Uterus (tissue), 2 donors: Measurements from ENCODE around the gene RAB14.

Experiments
- CTCF ChIP-seq, 4 experiments: fragments of 200-600 bp in 2 of 4; fragments of 450-650 bp in 2 of 4; sonication (generic) in 2 of 4; IDR thresholded peaks; one replicate each; pipeline ENCODE4 v1.5.1; 2016 to 2019; ENCODE audit warnings: antibody characterized with exemption in 4 of 4, mild to moderate bottlenecking in 2 of 4, moderate library complexity in 1 of 4
- POLR2A ChIP-seq, 2 donors: fragments of 450-650 bp; IDR thresholded peaks; one replicate each; pipeline ENCODE4 v1.6.1; 2016; ENCODE audit warnings: antibody characterized with exemption in 2 of 2, mild to moderate bottlenecking in 1 of 2, moderate library complexity in 1 of 2

DNA sequence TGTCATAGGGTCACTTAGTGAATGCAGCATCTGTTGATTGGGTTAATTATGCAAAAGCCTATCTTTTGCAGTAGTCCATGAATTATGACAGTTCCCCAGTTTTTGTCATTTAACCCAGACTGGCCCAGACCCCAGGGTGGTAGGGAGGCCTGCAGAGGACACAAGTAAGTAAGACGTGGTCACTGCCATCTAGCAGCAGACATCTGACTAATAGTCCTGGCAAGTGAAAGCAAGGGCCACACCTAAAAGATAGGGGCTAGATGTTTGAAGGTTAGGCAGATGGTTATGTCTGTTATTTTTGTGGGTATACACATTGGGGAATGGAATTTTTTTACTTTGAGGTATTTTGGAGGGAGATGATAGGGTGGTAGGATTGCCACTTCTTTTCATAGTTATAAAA, 48.0 kb downstream of the RAB14 start:
- no peak for TF ChIP-seq CTCF (IDR thresholded peaks at IDR 0.05)
- TF ChIP-seq POLR2A (IDR thresholded peaks at IDR 0.05) = no peak
